ENCODE data around the gene RIN3.

DNA sequence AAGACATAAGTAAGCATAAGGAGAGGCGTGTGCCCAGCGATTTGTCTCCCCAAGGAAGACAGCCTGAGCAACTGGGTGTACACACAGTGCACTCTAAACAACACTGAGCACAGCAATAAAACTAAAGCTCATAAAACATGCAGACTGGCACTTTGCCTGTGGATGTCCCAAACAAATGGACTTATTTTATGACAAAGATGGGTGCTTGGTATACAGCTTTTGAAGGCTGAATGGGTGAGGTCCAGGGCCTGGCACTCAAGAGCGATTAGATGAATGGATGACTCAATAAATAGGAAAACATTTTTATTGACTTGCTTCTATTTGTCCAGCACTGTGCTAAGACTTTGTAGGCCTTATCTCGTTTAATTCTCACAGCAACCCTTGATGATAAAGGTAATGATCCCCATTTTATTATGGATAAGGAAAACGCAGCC lies 206.3 kb downstream of the RIN3 start:
- TF ChIP-seq, protein P1, sequence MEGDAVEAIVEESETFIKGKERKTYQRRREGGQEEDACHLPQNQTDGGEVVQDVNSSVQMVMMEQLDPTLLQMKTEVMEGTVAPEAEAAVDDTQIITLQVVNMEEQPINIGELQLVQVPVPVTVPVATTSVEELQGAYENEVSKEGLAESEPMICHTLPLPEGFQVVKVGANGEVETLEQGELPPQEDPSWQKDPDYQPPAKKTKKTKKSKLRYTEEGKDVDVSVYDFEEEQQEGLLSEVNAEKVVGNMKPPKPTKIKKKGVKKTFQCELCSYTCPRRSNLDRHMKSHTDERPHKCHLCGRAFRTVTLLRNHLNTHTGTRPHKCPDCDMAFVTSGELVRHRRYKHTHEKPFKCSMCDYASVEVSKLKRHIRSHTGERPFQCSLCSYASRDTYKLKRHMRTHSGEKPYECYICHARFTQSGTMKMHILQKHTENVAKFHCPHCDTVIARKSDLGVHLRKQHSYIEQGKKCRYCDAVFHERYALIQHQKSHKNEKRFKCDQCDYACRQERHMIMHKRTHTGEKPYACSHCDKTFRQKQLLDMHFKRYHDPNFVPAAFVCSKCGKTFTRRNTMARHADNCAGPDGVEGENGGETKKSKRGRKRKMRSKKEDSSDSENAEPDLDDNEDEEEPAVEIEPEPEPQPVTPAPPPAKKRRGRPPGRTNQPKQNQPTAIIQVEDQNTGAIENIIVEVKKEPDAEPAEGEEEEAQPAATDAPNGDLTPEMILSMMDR (IDR thresholded peaks at IDR 0.05; ENCODE audit: low read length) = no peak
- TF ChIP-seq EZH2 (optimal IDR thresholded peaks at IDR 0.05; ENCODE audit: low read depth, low read length) (no peak), EZH2phosphoT487 (IDR thresholded peaks at IDR 0.05; ENCODE audit: low read length) (no peak)
